Fibroblast of skin of abdomen (primary cell): Measurements from ENCODE around the gene U2AF2.

ENCODE experiments used
- DNase-seq: peaks from one replicate; pipeline ENCODE4 v3.0.0-alpha.2; 2013

U2AF2 gene

GRCh38 chr19:55659822-55660221, 5.0 kb downstream of the U2AF2 start:
- DNase-seq, result no peak

DNA sequence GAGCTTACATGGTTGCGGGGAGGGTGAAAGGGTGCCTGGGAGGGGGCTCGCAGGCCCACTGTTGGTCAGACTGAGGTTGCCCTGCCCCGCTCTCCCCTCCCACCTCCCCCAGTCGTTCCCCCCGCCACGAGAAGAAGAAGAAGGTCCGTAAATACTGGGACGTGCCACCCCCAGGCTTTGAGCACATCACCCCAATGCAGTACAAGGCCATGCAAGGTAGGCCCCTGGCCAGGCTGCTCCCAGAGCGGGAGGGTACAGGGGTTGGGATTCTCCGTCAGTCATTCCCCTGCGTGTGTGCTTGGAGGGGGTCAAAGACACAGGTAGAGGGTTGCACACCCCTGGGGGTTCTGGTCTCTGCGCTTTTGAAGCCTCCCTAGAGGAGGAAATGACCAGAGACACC, 5.6 kb downstream of the U2AF2 start:
- no peak for DNase-seq

DNA sequence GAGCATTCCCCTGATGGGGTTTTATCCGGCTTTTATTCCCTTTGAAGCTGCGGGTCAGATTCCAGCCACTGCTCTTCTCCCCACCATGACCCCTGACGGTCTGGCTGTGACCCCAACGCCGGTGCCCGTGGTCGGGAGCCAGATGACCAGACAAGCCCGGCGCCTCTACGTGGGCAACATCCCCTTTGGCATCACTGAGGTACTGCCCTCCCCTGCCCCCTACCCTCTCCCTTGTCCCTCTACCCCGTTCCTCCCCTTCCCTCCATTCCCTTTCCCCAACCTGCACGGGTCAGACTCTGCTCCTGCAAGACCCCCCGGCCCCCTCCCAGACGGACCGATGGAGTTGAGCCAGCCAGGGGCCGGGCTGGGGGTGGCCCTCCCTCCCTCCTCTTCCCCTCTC, 6.2 kb downstream of the U2AF2 start:
- DNase-seq, result no peak

DNA sequence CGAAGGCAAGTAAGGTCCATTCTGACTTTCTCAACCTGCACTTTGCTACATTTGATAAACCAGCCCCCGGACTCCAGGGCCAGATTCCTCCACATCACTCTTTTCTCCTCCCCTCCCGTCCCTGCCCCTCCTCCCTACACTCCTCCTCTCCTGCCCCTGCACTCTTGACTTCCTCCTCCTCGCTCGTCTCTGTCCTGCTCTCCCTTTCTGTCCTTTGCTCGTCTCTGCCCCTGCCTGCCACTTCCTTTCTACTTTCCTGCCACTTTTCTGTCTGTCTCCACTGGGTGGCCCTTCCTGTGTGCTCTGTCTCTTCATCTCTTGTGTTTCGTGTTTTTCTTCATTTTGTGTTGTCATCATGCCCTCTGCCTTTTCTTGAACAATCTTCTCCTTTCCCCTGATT, 7.0 kb downstream of the U2AF2 start:
- no peak for DNase-seq

DNA sequence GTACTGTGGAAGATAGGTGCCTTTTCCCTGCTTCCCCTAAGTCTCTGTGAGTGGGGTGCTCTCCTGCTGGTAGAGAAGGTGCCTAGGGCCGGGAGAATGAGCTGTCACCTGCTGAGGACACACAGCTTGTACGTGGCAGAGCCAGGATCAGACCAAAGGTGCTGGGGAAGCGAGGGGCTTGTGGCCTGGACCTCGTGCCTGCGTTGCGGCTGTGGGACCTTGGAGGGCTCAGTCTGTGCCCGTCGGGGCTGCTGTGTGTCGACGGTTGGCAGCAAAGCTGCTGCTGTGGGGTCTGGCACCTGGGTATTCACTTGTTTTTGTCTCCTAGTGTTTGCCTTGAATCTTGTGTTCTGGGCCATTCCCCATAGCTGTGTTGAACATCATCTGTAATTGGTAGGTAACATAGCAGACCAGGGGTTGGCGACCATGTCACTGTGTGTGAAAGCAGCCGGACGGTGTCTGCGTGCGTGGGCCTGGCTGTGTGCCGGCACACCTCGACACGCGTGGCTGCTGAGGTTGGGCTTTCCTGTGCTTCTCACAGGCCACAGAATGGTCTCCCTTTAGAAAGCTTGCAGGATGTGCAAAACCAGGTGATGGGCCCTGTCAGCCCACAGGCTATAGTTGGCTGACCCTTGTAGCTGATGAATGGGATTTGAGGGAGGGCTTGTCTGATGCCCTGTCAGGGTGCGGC, 9.2 kb downstream of the U2AF2 start:
- no peak for DNase-seq

DNA sequence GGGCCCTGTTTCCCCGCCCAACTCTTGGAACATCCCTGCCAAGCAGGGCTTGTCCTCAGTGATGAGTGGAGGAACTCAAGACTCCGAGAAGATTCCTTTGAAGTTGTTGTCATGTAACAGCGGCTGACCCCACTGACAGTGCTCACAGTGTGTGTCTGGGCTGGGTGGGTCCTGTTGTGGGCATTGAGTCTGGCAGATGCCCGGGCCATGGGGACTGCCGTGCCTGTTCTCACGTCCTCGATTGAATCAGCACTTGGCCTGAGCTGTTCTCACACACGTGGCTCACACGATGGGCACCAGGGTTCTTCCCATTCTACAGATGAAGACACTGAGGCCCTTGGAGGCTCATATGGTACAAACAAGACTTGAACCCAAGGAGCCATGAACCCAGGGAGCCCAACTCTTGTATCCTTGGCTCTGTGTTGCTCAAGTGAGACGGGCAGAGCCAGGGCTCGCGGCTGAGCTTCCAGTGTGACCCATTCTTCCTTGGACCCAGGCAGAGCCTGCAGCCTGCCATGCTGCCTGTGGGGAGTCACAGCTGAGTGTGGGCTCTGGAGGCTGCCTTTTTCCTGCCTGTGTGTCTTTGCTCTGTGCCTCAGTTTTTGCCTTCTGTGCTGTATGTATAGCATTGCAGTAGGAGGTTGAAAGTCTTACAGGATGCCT, 11.6 kb downstream of the U2AF2 start:
- no peak for DNase-seq

DNA sequence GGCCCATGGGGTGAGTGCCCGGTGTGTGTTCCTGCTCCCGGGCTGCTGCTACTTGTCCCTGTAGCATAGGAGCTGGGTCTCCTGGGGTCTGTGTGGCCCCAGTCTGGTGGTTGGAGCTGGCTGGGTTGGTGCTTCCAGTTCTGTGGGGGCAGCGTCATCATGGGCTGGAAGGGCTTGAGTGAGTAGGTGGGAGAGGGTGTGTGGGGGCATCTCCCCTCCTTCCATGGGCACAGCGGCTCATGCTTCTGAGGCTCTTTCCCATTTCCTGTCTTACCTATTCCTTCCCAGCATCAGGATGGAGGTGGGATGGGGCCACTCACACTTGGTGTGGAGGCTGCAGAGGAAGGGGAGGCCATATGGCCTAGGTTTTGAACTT, 12.2 kb downstream of the U2AF2 start:
- no peak for DNase-seq

DNA sequence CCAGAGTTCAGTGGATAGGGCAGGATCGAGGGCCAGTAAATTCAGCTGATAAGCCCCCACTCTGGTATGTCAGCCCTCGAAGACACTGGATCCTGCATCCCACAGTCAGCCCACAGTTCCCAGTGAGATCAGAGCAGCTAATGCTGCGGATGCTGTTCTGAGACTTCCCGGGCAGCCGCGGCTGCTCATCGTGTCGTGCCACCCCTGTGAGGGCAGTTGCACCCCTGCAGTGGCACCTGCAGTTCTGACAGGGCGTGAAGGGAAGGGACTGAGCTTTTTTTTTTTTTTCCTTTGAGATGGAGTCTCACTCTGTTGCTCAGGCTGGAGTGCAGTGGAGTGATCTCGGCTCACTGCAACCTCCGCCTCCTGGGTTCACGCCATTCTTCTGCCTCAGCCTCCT, 12.7 kb downstream of the U2AF2 start:
- no peak for DNase-seq

- DNase-seq, result no peak
Measured at GRCh38 chr19:55667958-55668357, 13.1 kb downstream of the U2AF2 start.

GRCh38 chr19:55668603-55669348, 13.9 kb downstream of the U2AF2 start:
- DNase-seq, result no peak

GRCh38 chr19:55669418-55670279, 14.8 kb downstream of the U2AF2 start:
- no peak for DNase-seq

GRCh38 chr19:55670280-55671053, 15.6 kb downstream of the U2AF2 start:
- no peak for DNase-seq

GRCh38 chr19:55671054-55671378, 16.2 kb downstream of the U2AF2 start:
- DNase-seq, result no peak

DNA sequence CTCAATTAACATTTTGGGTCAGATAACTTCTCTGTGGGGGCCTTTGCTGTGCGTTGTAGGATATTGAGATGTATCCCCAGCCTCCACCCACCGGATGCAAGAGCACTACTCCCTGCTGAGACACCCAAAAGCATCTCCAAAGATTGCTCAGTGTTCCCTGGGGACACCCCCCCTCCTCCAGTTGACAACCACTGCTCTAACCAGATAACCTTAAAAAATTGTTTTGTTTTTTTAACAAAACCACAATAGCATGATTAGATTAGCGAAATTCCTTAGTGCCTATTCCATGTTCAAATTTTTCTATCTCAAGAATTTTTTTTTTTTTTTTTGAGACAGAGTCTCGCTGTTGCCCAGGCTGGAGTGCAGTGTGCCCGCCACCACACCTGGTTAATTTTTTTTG, 17.6 kb downstream of the U2AF2 start:
- no peak for DNase-seq

DNA sequence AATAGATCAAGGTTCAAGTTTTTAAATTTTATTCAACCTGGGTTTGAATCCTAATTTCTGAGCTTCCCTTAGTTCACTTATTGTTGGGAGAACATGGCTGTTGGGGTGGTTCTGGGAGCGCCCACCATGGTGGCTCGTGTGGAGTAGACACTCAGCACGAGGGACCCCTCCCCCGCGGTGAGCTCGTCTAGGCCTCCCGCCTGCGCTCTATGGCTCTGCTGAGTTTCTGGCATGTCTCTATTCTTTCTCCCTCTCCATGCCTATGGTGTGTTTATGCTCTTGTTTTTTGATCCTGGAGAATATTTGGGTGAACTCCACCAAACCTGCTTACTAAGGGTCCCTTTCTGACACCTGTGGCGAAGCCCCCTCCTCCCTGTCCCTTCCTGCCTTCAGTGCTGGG, 18.6 kb downstream of the U2AF2 start:
- DNase-seq, result no peak

- no peak for DNase-seq
Measured at GRCh38 chr19:55673889-55674288, 19.1 kb downstream of the U2AF2 start.

DNA sequence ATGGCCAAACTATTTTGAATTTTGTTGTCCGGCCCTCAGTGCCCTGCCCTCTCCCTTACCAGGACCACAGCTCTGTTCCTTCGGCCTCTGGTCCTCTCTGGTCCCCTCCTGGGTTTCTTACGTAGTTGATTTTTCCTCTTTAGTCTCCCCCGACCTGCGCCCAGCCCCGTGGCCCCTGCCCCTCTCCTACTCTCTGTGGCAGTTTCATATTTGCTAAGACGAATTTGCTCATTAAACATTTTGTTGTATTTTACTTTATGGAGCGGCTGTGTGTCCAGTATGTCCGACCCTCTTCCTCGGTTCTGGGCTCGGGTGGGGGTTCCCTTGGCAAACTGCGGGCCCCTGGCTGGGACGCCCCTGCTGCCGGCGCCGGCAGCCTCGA, 19.6 kb downstream of the U2AF2 start:
- DNase-seq, result no peak

- peak; percentile 97 for DNase-seq
Measured at GRCh38 chr19:55674841-55675660, 20.2 kb downstream of the U2AF2 start, which contains the start of gene EPN1. EPN1 (plus strand) TSS chr19:55675226; CDS start chr19:55678628, 3,402 bp downstream.

DNA sequence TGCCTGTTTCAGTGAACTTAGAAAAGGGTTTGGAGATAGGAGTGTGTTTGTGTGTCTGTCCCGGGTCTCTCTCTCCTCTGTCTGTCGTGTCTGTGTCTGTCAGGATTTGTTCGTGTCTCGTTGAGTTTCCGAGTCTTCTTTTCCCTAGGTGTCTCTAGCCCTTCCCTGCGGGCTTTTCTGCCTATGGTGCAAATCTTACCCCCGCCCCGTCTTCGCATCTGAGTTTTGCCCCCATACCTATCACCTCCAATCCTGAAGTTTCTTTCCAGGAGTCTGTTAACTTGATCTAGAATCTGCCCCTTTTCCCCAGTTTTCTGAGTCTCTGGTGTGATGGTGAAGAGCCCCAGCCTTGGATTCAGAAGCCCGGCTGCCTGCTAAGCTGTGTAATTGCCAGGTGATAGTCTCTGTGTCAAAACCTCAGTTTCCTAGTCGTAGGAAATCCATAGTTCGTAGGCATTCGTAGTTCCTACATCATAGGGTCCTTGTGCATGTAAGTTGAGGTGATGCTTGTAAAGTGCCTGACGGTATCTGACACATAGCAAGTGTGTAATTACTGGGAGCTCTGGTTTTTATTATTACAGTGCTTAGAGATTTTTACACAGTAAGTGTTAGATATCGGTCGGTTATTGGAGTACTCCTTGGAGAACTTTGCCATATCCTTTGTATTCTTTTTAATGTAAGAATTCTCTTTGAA, 21.0 kb downstream of the U2AF2 start:
- no peak for DNase-seq

DNA sequence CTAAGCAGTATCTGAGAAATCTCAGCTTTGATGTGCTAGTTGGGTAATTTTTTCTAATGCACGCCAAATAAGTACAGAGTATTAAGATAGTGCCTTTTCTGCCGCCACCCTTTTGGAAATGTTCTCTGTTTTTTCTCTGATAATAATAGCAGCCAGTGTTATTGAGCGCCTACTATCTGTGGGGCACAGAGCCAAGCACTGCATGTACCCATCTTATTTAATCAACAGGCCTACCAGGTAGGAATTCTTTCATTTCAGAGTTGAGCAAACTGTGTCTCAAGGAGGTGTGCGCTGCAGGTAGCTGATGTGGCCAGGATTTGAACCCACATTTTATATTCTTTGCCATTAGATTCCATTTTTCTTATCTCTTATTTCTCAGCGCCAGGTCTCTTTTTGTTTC, 21.5 kb downstream of the U2AF2 start:
- no peak for DNase-seq
